ENCODE data around the gene APC2. TPM values are rescaled to one million over a fixed set of nuclear protein-coding genes. Genes with fewer than 3 reads are reported as not detected.

APC2 gene
- total and polyA plus RNA-seq, 10 donors, result 0.02 to 0.56 (median 0.14) TPM

GRCh38 chr19:1423436-1424191 lies 26.3 kb upstream of the APC2 start:
- H3K27me3 ChIP-seq (replicated peaks in 1 of 7), result no peaks in the 10 kb centered on the region
- peaks cover 3 to 100% (median 85%) of the 10 kb centered on the region in 6 donors for H3K36me3 ChIP-seq
- 80 to 89% (median 81%) methylated on average over 40 of the region's 40 CpGs for WGBS, 5 donors
- H3K4me3 ChIP-seq, result no peak overlapping the region
- H3K27ac ChIP-seq, result peak overlapping the region in 1 of 8 donors; percentile 27
- H3K4me1 ChIP-seq, result peaks cover 0 to 46% (median 14%) of the 10 kb centered on the region in 6 donors
- intact Hi-C loops (cut with DNase I; ENCODE audit: low total_unique reads), result no loop called here
- no peak for DNase-seq
- TF ChIP-seq POLR2A (IDR thresholded peaks at IDR 0.05) (no peak), POLR2AphosphoS5 (IDR thresholded peaks at IDR 0.05) (peak in 2 of 3 donors; percentile 47 to 71)
- no peaks in the 10 kb centered on the region for H3K9me3 ChIP-seq

GRCh38 chr19:1424192-1424955 lies 25.5 kb upstream of the APC2 start:
- Histone ChIP-seq H3K4me3 (no peak overlapping the region), H3K9me3 (no peaks in the 10 kb centered on the region), H3K36me3 (peaks cover 3 to 100% (median 85%) of the 10 kb centered on the region in 6 donors), H3K27ac (peak overlapping the region in 1 of 8 donors; percentile 27), H3K27me3 (replicated peaks in 1 of 7) (no peaks in the 10 kb centered on the region), H3K4me1 (peaks cover 0 to 38% (median 10%) of the 10 kb centered on the region in 6 donors)
- intact Hi-C loops (cut with DNase I; ENCODE audit: low total_unique reads), result no loop called here
- 80 to 91% (median 87%) methylated on average over 35 to 42 of the region's 42 CpGs for WGBS, 5 donors
- no peak for DNase-seq
- TF ChIP-seq CTCF (IDR thresholded peaks at IDR 0.05 in 8 of 11, conservative IDR thresholded peaks at IDR 0.05 in 3 of 11) (no peak), POLR2AphosphoS5 (IDR thresholded peaks at IDR 0.05) (peak in 1 of 3 donors; percentile 53)

- H3K4me1 ChIP-seq, result peaks cover 0 to 36% (median 9%) of the 10 kb centered on the region in 6 donors
- H3K27me3 ChIP-seq (replicated peaks in 1 of 7), result no peaks in the 10 kb centered on the region
- no peak for DNase-seq
- 90 to 95% (median 92%) methylated on average over 28 to 33 of the region's 33 CpGs for WGBS, 5 donors
- H3K9me3 ChIP-seq, result no peaks in the 10 kb centered on the region
- H3K27ac ChIP-seq, result no peak overlapping the region
- intact Hi-C loops (cut with DNase I; ENCODE audit: low total_unique reads), result no loop called here
- H3K4me3 ChIP-seq, result no peak overlapping the region
- TF ChIP-seq POLR2A (IDR thresholded peaks at IDR 0.05) (no peak), POLR2AphosphoS5 (IDR thresholded peaks at IDR 0.05) (no peak), CTCF (IDR thresholded peaks at IDR 0.05 in 8 of 11, conservative IDR thresholded peaks at IDR 0.05 in 3 of 11) (no peak)
- H3K36me3 ChIP-seq, result peaks cover 3 to 100% (median 90%) of the 10 kb centered on the region in 6 donors
Observed at GRCh38 chr19:1425102-1425837, 24.7 kb upstream of the APC2 start.

GRCh38 chr19:1425902-1426301 lies 24.0 kb upstream of the APC2 start:
- Histone ChIP-seq H3K27me3 (replicated peaks in 1 of 7) (no peaks in the 10 kb centered on the region), H3K36me3 (peaks cover 3 to 100% (median 90%) of the 10 kb centered on the region in 6 donors), H3K9me3 (no peaks in the 10 kb centered on the region), H3K4me1 (peaks cover 0 to 33% (median 9%) of the 10 kb centered on the region in 6 donors), H3K4me3 (no peak overlapping the region), H3K27ac (no peak overlapping the region)
- DNase-seq, result no peak
- TF ChIP-seq CTCF (IDR thresholded peaks at IDR 0.05 in 8 of 11, conservative IDR thresholded peaks at IDR 0.05 in 3 of 11) (no peak), POLR2AphosphoS5 (IDR thresholded peaks at IDR 0.05) (peak in 1 of 3 donors; percentile 4)
- intact Hi-C loops (cut with DNase I; ENCODE audit: low total_unique reads), result no loop called here
- WGBS, 5 donors, result 88 to 97% (median 94%) methylated on average over 14 of the region's 14 CpGs
